Measurements from ENCODE around the gene ELOVL5.

ELOVL5 gene

GRCh38 chr6:53295176-53295575 is 53.6 kb downstream of the ELOVL5 start:
- no peak for TF ChIP-seq CTCF (IDR thresholded peaks at IDR 0.05)
- no peaks in the 10 kb centered on the region for H3K9me3 Mint-ChIP-seq
- peaks cover 25% of the 10 kb centered on the region for H3K36me3 Mint-ChIP-seq (ENCODE audit: low read depth)
- H3K27ac Mint-ChIP-seq: no peak overlapping the region
- no peak for DNase-seq
- H3K4me3 Mint-ChIP-seq: no peak overlapping the region
- peaks cover 11% of the 10 kb centered on the region for H3K4me1 Mint-ChIP-seq
- no peaks in the 10 kb centered on the region for H3K27me3 Mint-ChIP-seq (ENCODE audit: low read depth, poor library complexity)

- Mint-ChIP-seq H3K27ac (no peak overlapping the region), H3K4me1 (peaks cover 9% of the 10 kb centered on the region), H3K9me3 (no peaks in the 10 kb centered on the region), H3K27me3 (ENCODE audit: low read depth, poor library complexity) (no peaks in the 10 kb centered on the region), H3K36me3 (ENCODE audit: low read depth) (peaks cover 31% of the 10 kb centered on the region), H3K4me3 (no peak overlapping the region)
- DNase-seq: no peak
- no peak for TF ChIP-seq CTCF (IDR thresholded peaks at IDR 0.05)
These were observed 54.1 kb downstream of the ELOVL5 start for GRCh38 chr6:53294611-53295010.

GRCh38 chr6:53294095-53294494 is 54.7 kb downstream of the ELOVL5 start:
- DNase-seq: peak; percentile 54
- Mint-ChIP-seq H3K36me3 (ENCODE audit: low read depth) (peaks cover 36% of the 10 kb centered on the region), H3K9me3 (no peaks in the 10 kb centered on the region), H3K4me3 (no peak overlapping the region), H3K27ac (no peak overlapping the region), H3K27me3 (ENCODE audit: low read depth, poor library complexity) (no peaks in the 10 kb centered on the region), H3K4me1 (peaks cover 7% of the 10 kb centered on the region)
- peak; percentile 73 for TF ChIP-seq CTCF (IDR thresholded peaks at IDR 0.05)

- Mint-ChIP-seq H3K4me3 (no peak overlapping the region), H3K36me3 (ENCODE audit: low read depth) (peaks cover 38% of the 10 kb centered on the region), H3K27ac (no peak overlapping the region), H3K9me3 (no peaks in the 10 kb centered on the region), H3K27me3 (ENCODE audit: low read depth, poor library complexity) (no peaks in the 10 kb centered on the region), H3K4me1 (peaks cover 3% of the 10 kb centered on the region)
- DNase-seq: no peak
- TF ChIP-seq CTCF (IDR thresholded peaks at IDR 0.05): no peak
These were observed 55.1 kb downstream of the ELOVL5 start for GRCh38 chr6:53293691-53294090.

GRCh38 chr6:53290537-53291510 is 57.9 kb downstream of the ELOVL5 start:
- no peak for TF ChIP-seq CTCF (IDR thresholded peaks at IDR 0.05)
- H3K27me3 Mint-ChIP-seq (ENCODE audit: low read depth, poor library complexity): no peaks in the 10 kb centered on the region
- peak overlapping the region; percentile 22 for H3K27ac Mint-ChIP-seq

More at GRCh38 chr6:53290537-53291510, 57.9 kb downstream of the ELOVL5 start:
- Mint-ChIP-seq H3K4me3 (no peak overlapping the region), H3K36me3 (ENCODE audit: low read depth) (peaks cover 53% of the 10 kb centered on the region), H3K4me1 (peaks cover 11% of the 10 kb centered on the region), H3K9me3 (no peaks in the 10 kb centered on the region)
- DNase-seq: no peak
